HAP-1 (cell line): ENCODE results near the gene ETS2.

Experiments used
- DNase-seq, 2 experiments: peaks; one replicate each; pipeline ENCODE4 v3.0.0-alpha.2; 2016 to 2020; ENCODE audit warnings: low spot score in 2 of 2
- H3K27me3 ChIP-seq: fragments of 250-450 bp; sonication (Bioruptor Pico); 2 replicates; pipeline ENCODE4 v1.5.1; 2020; ENCODE audit warnings: low read depth, mild to moderate bottlenecking, moderate library complexity
- H3K36me3 ChIP-seq: fragments of 250-450 bp; sonication (Bioruptor Pico); replicated peaks from 2 replicates; pipeline ENCODE4 v1.5.1; 2020; ENCODE audit warnings: mild to moderate bottlenecking
- H3K4me1 ChIP-seq: fragments of 250-450 bp; sonication (Bioruptor Pico); 2 replicates; pipeline ENCODE4 v1.5.1; 2020; ENCODE audit warnings: mild to moderate bottlenecking
- H3K4me3 ChIP-seq: fragments of 250-450 bp; sonication (Bioruptor Pico); 2 replicates; pipeline ENCODE4 v1.5.1; 2020; ENCODE audit warnings: mild to moderate bottlenecking, moderate library complexity
- H3K9me3 ChIP-seq: fragments of 250-450 bp; sonication (Bioruptor Pico); 2 replicates; pipeline ENCODE4 v1.5.1; 2020; ENCODE audit warnings: mild to moderate bottlenecking, moderate library complexity
- in situ Hi-C: fragments of 300-500 bp; cut with MboI; formaldehyde crosslinking; loops from 3 replicates; pipeline ENCODE4 v1.14.3; 2020; ENCODE audit warnings: low sequenced_read_pairs, inconsistent platforms, mixed read lengths

ETS2 gene

GRCh38 chr21:38771536-38771935, 34.2 kb upstream of the ETS2 start:
- H3K4me1 ChIP-seq, result no peaks in the 10 kb centered on the region
- DNase-seq, result no peak
- 0 out of 2 replicates have a peak, but pooled peaks cover 2% of the 10 kb centered on the region for H3K9me3 ChIP-seq
- in situ Hi-C loops, result no loop called here
- H3K4me3 ChIP-seq, result no peak overlapping the region
- no peaks in the 10 kb centered on the region for H3K36me3 ChIP-seq
- H3K27me3 ChIP-seq, result no peaks in the 10 kb centered on the region

- 0 out of 2 replicates have a peak, but pooled peaks cover 2% of the 10 kb centered on the region for H3K9me3 ChIP-seq
- no peaks in the 10 kb centered on the region for H3K27me3 ChIP-seq
- no peak for DNase-seq
- no peak overlapping the region for H3K4me3 ChIP-seq
- H3K4me1 ChIP-seq, result no peaks in the 10 kb centered on the region
- in situ Hi-C loops, result no loop called here
- no peaks in the 10 kb centered on the region for H3K36me3 ChIP-seq
Observed at GRCh38 chr21:38772646-38773045, 33.1 kb upstream of the ETS2 start.

GRCh38 chr21:38773099-38774061, 32.3 kb upstream of the ETS2 start:
- no peak for DNase-seq
- H3K27me3 ChIP-seq, result no peaks in the 10 kb centered on the region
- in situ Hi-C loops, result no loop called here

GRCh38 chr21:38774152-38774551, 31.6 kb upstream of the ETS2 start:
- no peak for DNase-seq
- no peak overlapping the region for H3K4me3 ChIP-seq
- no peaks in the 10 kb centered on the region for H3K4me1 ChIP-seq
- H3K9me3 ChIP-seq, result no peaks in the 10 kb centered on the region
- in situ Hi-C loops, result no loop called here
- H3K36me3 ChIP-seq, result no peaks in the 10 kb centered on the region
- H3K27me3 ChIP-seq, result no peaks in the 10 kb centered on the region

More at GRCh38 chr21:38773099-38774061, 32.3 kb upstream of the ETS2 start:
- Histone ChIP-seq H3K4me1 (no peaks in the 10 kb centered on the region), H3K36me3 (no peaks in the 10 kb centered on the region), H3K9me3 (no peaks in the 10 kb centered on the region), H3K4me3 (no peak overlapping the region)

GRCh38 chr21:38774586-38775285, 31.0 kb upstream of the ETS2 start:
- no peaks in the 10 kb centered on the region for H3K27me3 ChIP-seq
- H3K9me3 ChIP-seq, result no peaks in the 10 kb centered on the region
- H3K36me3 ChIP-seq, result no peaks in the 10 kb centered on the region
- DNase-seq, result no peak
- H3K4me1 ChIP-seq, result no peaks in the 10 kb centered on the region
- no peak overlapping the region for H3K4me3 ChIP-seq
- in situ Hi-C loops, result no loop called here

- in situ Hi-C loops, result no loop called here
- no peaks in the 10 kb centered on the region for H3K9me3 ChIP-seq
- H3K4me3 ChIP-seq, result no peak overlapping the region
- H3K4me1 ChIP-seq, result no peaks in the 10 kb centered on the region
- H3K27me3 ChIP-seq, result no peaks in the 10 kb centered on the region
- no peak for DNase-seq
- no peaks in the 10 kb centered on the region for H3K36me3 ChIP-seq
Observed at GRCh38 chr21:38775733-38776132, 30.0 kb upstream of the ETS2 start.

GRCh38 chr21:38777015-38777414, 28.7 kb upstream of the ETS2 start:
- in situ Hi-C loops, result no loop called here
- Histone ChIP-seq H3K36me3 (no peaks in the 10 kb centered on the region), H3K4me1 (no peaks in the 10 kb centered on the region), H3K4me3 (no peak overlapping the region), H3K27me3 (no peaks in the 10 kb centered on the region), H3K9me3 (no peaks in the 10 kb centered on the region)
- no peak for DNase-seq

- no peaks in the 10 kb centered on the region for H3K9me3 ChIP-seq
- no peak overlapping the region for H3K4me3 ChIP-seq
- in situ Hi-C loops, result no loop called here
- no peaks in the 10 kb centered on the region for H3K27me3 ChIP-seq
- H3K4me1 ChIP-seq, result no peaks in the 10 kb centered on the region
- DNase-seq, result no peak
- H3K36me3 ChIP-seq, result no peaks in the 10 kb centered on the region
Observed at GRCh38 chr21:38777531-38777930, 28.2 kb upstream of the ETS2 start.

- no peaks in the 10 kb centered on the region for H3K4me1 ChIP-seq
- H3K9me3 ChIP-seq, result no peaks in the 10 kb centered on the region
- no peaks in the 10 kb centered on the region for H3K27me3 ChIP-seq
- no peaks in the 10 kb centered on the region for H3K36me3 ChIP-seq
- no peak overlapping the region for H3K4me3 ChIP-seq
- in situ Hi-C loops, result no loop called here
- no peak for DNase-seq
Observed at GRCh38 chr21:38780879-38781278, 24.9 kb upstream of the ETS2 start.

GRCh38 chr21:38784458-38785266, 21.1 kb upstream of the ETS2 start:
- in situ Hi-C loops, result no loop called here
- Histone ChIP-seq H3K4me1 (no peaks in the 10 kb centered on the region), H3K27me3 (no peaks in the 10 kb centered on the region), H3K4me3 (no peak overlapping the region), H3K36me3 (no peaks in the 10 kb centered on the region), H3K9me3 (no peaks in the 10 kb centered on the region)
- no peak for DNase-seq

- Histone ChIP-seq H3K4me1 (no peaks in the 10 kb centered on the region), H3K36me3 (no peaks in the 10 kb centered on the region), H3K4me3 (no peak overlapping the region), H3K9me3 (no peaks in the 10 kb centered on the region), H3K27me3 (no peaks in the 10 kb centered on the region)
- DNase-seq, result no peak
- in situ Hi-C loops, result no loop called here
Observed at GRCh38 chr21:38785483-38785882, 20.2 kb upstream of the ETS2 start.

- no peak for DNase-seq
- Histone ChIP-seq H3K4me3 (no peak overlapping the region), H3K4me1 (no peaks in the 10 kb centered on the region), H3K9me3 (no peaks in the 10 kb centered on the region), H3K36me3 (no peaks in the 10 kb centered on the region), H3K27me3 (no peaks in the 10 kb centered on the region)
- in situ Hi-C loops, result no loop called here
Observed at GRCh38 chr21:38787016-38787415, 18.7 kb upstream of the ETS2 start.

- Histone ChIP-seq H3K9me3 (no peaks in the 10 kb centered on the region), H3K36me3 (no peaks in the 10 kb centered on the region), H3K27me3 (no peaks in the 10 kb centered on the region), H3K4me3 (no peak overlapping the region), H3K4me1 (no peaks in the 10 kb centered on the region)
- in situ Hi-C loops, result no loop called here
- DNase-seq, result no peak
Observed at GRCh38 chr21:38787461-38788274, 18.1 kb upstream of the ETS2 start.
